Left lung (tissue), 10 donors: ENCODE results near the gene PLSCR3. TPM values are rescaled to one million over a fixed set of nuclear protein-coding genes. Genes with fewer than 3 reads are reported as not detected.

ENCODE experiments used
- ATAC-seq: fragments of 200-7000 bp; cut with Tn5 transposase; one replicate; pipeline ENCODE4 v1.9.1; 2020; ENCODE audit warnings: moderate library complexity
- DNase-seq, 4 donors: peaks; one replicate each; pipeline ENCODE4 v3.0.0-alpha.2; 2013 to 2020
- H3K27ac ChIP-seq, 2 donors: fragments of 200-600 bp; sonication (generic) in 1 of 2; one replicate each; pipeline versions ENCODE4 v1.5.0 to v1.8.0; 2020 to 2021
- H3K27me3 ChIP-seq, 2 donors: fragments of 200-600 bp; sonication (generic) in 1 of 2; one replicate each; pipeline versions ENCODE4 v1.5.0 to v1.8.0; 2020 to 2021
- H3K36me3 ChIP-seq, 2 donors: fragments of 200-600 bp; sonication (generic) in 1 of 2; one replicate each; pipeline versions ENCODE4 v1.5.0 to v1.8.0; 2020 to 2021
- H3K4me1 ChIP-seq, 2 donors: fragments of 200-600 bp; one replicate each; pipeline ENCODE4 v1.8.0; 2021
- H3K4me3 ChIP-seq, 2 donors: fragments of 200-600 bp; sonication (generic) in 1 of 2; one replicate each; pipeline versions ENCODE4 v1.5.0 to v1.8.0; 2020 to 2021; ENCODE audit warnings: mild to moderate bottlenecking in 1 of 2
- H3K9me3 ChIP-seq, 2 donors: fragments of 200-600 bp; sonication (generic) in 1 of 2; one replicate each; pipeline versions ENCODE4 v1.5.0 to v1.8.0; 2020 to 2021
- CTCF ChIP-seq, 2 donors: fragments of 200-600 bp; sonication (generic) in 1 of 2; IDR thresholded peaks; one replicate each; pipeline versions ENCODE4 v1.5.0 to v1.8.0; 2021; ENCODE audit warnings: antibody characterized with exemption in 2 of 2
- intact Hi-C, 2 donors: fragments of 100-400 bp; cut with DNase I; formaldehyde crosslinking; loops; one replicate each; pipeline versions ENCODE4 v1.11.2 to v1.14.2; 2022
- polyA plus RNA-seq, 6 donors: library from polyadenylated mRNA; unstranded; fragments of 120-200 nt; gene quantifications; one replicate each; pipeline ENCODE4 v1.2.1, GENCODE V29; 2013; ENCODE audit not compliant: insufficient read length in 6 of 6
- total RNA-seq, 2 donors: library from RNA; stranded (reverse); fragmentation: NEBNext Ultra II Directional; extraction: Animal tissue kit (Norgen Biotek cat#: 25700); gene quantifications; one replicate each; pipeline ENCODE4 v1.2.1, GENCODE V29; 2021
- donor health status: DM: no; HTN: yes; CAD: no.
- donor health status: DM: no; HTN: no; CAD: no.

Gene PLSCR3
- total and polyA plus RNA-seq, 8 donors = 42.0 to 62.5 (median 52.9) TPM

- DNase-seq (no peak), ATAC-seq (no peak)
- Histone ChIP-seq H3K9me3 (no peaks in the 10 kb centered on the region), H3K36me3 (no peaks in the 10 kb centered on the region), H3K27me3 (peaks cover 0 to 4% of the 10 kb centered on the region in 2 donors), H3K27ac (no peak overlapping the region), H3K4me1 (no peaks in the 10 kb centered on the region), H3K4me3 (no peak overlapping the region)
- TF ChIP-seq CTCF (IDR thresholded peaks at IDR 0.05) = no peak
- intact Hi-C loops = no loop called here
These were observed 32.4 kb downstream of the PLSCR3 start for GRCh38 chr17:7361906-7362305.

GRCh38 chr17:7357381-7357780, 36.9 kb downstream of the PLSCR3 start:
- Histone ChIP-seq H3K9me3 (no peaks in the 10 kb centered on the region), H3K36me3 (no peaks in the 10 kb centered on the region), H3K27ac (no peak overlapping the region), H3K4me1 (peaks cover 10 to 34% of the 10 kb centered on the region in 2 donors), H3K27me3 (peaks cover 0 to 4% of the 10 kb centered on the region in 2 donors), H3K4me3 (no peak overlapping the region)
- TF ChIP-seq CTCF (IDR thresholded peaks at IDR 0.05) = no peak
- DNase-seq (no peak), ATAC-seq (no peak)
- intact Hi-C loops = loop anchor here in 1 of 2 donors (5.0 to 10.0 kb wide), 2 partner anchors 77 to 205 kb away; partner anchors contain the start of genes FGF11, SENP3 and TMEM102

- no peaks in the 10 kb centered on the region for H3K9me3 ChIP-seq
- no peak overlapping the region for H3K27ac ChIP-seq
- DNase-seq = no peak
- peaks cover 0 to 4% of the 10 kb centered on the region in 2 donors for H3K27me3 ChIP-seq
- intact Hi-C loops = loop anchor here in 1 of 2 donors (5.0 to 10.0 kb wide), 2 partner anchors 78 to 206 kb away; partner anchors contain the start of genes FGF11, SENP3 and TMEM102
- peaks cover 10 to 36% of the 10 kb centered on the region in 2 donors for H3K4me1 ChIP-seq
- ATAC-seq = no peak
- no peak overlapping the region for H3K4me3 ChIP-seq
- TF ChIP-seq CTCF (IDR thresholded peaks at IDR 0.05) = no peak
- H3K36me3 ChIP-seq = no peaks in the 10 kb centered on the region
These were observed 37.6 kb downstream of the PLSCR3 start for GRCh38 chr17:7356756-7357155.

GRCh38 chr17:7356072-7356549, 38.2 kb downstream of the PLSCR3 start:
- peaks cover 10 to 39% of the 10 kb centered on the region in 2 donors for H3K4me1 ChIP-seq
- no peak overlapping the region for H3K27ac ChIP-seq
- no peaks in the 10 kb centered on the region for H3K9me3 ChIP-seq
- no peak overlapping the region for H3K4me3 ChIP-seq
- intact Hi-C loops = loop anchor here in 1 of 2 donors (5.0 to 10.0 kb wide), 2 partner anchors 79 to 206 kb away; partner anchors contain the start of genes FGF11, SENP3 and TMEM102
- peak; percentile 51 for ATAC-seq
- H3K36me3 ChIP-seq = no peaks in the 10 kb centered on the region
- DNase-seq = peak; percentile 45 to 97 (median 80)
- H3K27me3 ChIP-seq = no peaks in the 10 kb centered on the region
- TF ChIP-seq CTCF (IDR thresholded peaks at IDR 0.05) = peak; percentile 79 to 97

- peaks cover 12 to 45% of the 10 kb centered on the region in 2 donors for H3K4me1 ChIP-seq
- no peaks in the 10 kb centered on the region for H3K9me3 ChIP-seq
- no peak for ATAC-seq
- no peaks in the 10 kb centered on the region for H3K36me3 ChIP-seq
- intact Hi-C loops = loop anchor here in 1 of 2 donors (5.0 to 10.0 kb wide), 2 partner anchors 79 to 207 kb away; partner anchors contain the start of genes FGF11, SENP3 and TMEM102
- peak in 1 of 4 donors; percentile 41 for DNase-seq
- no peaks in the 10 kb centered on the region for H3K27me3 ChIP-seq
- no peak for TF ChIP-seq CTCF (IDR thresholded peaks at IDR 0.05)
- H3K27ac ChIP-seq = peak overlapping the region in 1 of 2 donors; percentile 33
- H3K4me3 ChIP-seq = no peak overlapping the region
These were observed 38.8 kb downstream of the PLSCR3 start for GRCh38 chr17:7355573-7355972.
